ENCODE results near the gene RNF31. TPM values are rescaled to one million over a fixed set of nuclear protein-coding genes. Genes with fewer than 3 reads are reported as not detected.
A peak's percentile ranks its signal among the peaks of the same experiment; 100 is the strongest.

Gene RNF31
- total RNA-seq, 4 donors from 2014 or later, result 56.7 to 258 (median 71.2) TPM

GRCh38 chr14:24106672-24107271 is 40.5 kb upstream of the RNF31 start:
- Histone ChIP-seq H3K4me3 (no peak overlapping the region), H3K9me3 (no peaks in the 10 kb centered on the region), H3K27me3 (no peaks in the 10 kb centered on the region), H3K27ac (no peak overlapping the region), H3K36me3 (peaks cover 0 to 9% (median 0%) of the 10 kb centered on the region in 4 donors), H3K4me1 (peaks cover 0 to 25% (median 9%) of the 10 kb centered on the region in 4 donors)
- WGBS, 2 donors (ENCODE audit: low coverage in 1 of 2), result 91 to 95% methylated on average over 4 of the region's 4 CpGs
- in situ Hi-C loops (cut with MboI; ENCODE audit: low pct_ligation_motif_present in 1 of 4, low pct_unique_long_range_greater_than_20kb in 1 of 4, low sequenced_read_pairs in 3 of 4) (no loop called here), intact Hi-C loops (cut with DNase I; ENCODE audit: low total_unique reads) (loop anchor here (5.0 to 10.0 kb wide), 2 partner anchors 44 to 48 kb away; no protein-coding TSS in a partner anchor)
- DNase-seq, result no peak
- TF ChIP-seq POLR2AphosphoS5 (IDR thresholded peaks at IDR 0.05) (no peak), POLR2A (IDR thresholded peaks at IDR 0.05) (no peak), EP300 (IDR thresholded peaks at IDR 0.05; ENCODE audit: low read depth) (no peak)
- TF ChIP-seq, protein P1, sequence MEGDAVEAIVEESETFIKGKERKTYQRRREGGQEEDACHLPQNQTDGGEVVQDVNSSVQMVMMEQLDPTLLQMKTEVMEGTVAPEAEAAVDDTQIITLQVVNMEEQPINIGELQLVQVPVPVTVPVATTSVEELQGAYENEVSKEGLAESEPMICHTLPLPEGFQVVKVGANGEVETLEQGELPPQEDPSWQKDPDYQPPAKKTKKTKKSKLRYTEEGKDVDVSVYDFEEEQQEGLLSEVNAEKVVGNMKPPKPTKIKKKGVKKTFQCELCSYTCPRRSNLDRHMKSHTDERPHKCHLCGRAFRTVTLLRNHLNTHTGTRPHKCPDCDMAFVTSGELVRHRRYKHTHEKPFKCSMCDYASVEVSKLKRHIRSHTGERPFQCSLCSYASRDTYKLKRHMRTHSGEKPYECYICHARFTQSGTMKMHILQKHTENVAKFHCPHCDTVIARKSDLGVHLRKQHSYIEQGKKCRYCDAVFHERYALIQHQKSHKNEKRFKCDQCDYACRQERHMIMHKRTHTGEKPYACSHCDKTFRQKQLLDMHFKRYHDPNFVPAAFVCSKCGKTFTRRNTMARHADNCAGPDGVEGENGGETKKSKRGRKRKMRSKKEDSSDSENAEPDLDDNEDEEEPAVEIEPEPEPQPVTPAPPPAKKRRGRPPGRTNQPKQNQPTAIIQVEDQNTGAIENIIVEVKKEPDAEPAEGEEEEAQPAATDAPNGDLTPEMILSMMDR (IDR thresholded peaks at IDR 0.05), result no peak

DNA sequence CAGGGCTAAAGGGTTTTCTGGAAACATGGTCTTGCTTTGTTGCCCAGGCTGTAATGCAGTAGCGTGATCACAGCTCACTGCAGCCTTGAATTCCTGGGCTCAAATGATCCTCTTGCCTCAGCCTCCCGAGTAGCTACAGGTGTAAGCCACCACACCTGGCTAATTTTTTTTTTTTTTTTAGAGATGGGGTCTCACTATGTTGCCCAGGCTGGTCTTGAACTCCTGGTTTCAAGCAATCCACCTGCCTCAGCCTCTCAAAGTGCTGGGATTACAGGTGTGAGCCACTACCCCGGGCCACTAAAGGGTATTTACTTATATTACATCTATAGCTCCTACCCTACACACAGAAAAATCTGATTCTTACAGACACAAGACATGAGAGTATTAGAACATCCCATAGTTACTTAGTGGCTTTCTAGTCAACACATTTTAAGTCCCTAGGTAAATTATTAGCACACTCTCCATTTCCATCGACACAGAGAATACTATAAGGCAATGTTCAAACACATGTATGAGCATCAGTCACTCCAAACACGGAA is 38.9 kb upstream of the RNF31 start:
- in situ Hi-C loops (cut with MboI; ENCODE audit: low pct_ligation_motif_present in 1 of 4, low pct_unique_long_range_greater_than_20kb in 1 of 4, low sequenced_read_pairs in 3 of 4), result no loop called here
- TF ChIP-seq POLR2A (IDR thresholded peaks at IDR 0.05), result no peak
- TF ChIP-seq, protein P1 (IDR thresholded peaks at IDR 0.05), result no peak
- Histone ChIP-seq H3K36me3 (peaks cover 0 to 6% (median 0%) of the 10 kb centered on the region in 4 donors), H3K9me3 (no peaks in the 10 kb centered on the region), H3K27me3 (no peaks in the 10 kb centered on the region), H3K27ac (peak overlapping the region; percentile 36 to 69 (median 48)), H3K4me3 (no peak overlapping the region), H3K4me1 (peaks cover 2 to 28% (median 11%) of the 10 kb centered on the region in 4 donors)
- WGBS, 2 donors (ENCODE audit: low coverage in 1 of 2), result 35 to 42% methylated on average over 4 to 5 of the region's 5 CpGs
- DNase-seq, result no peak
- intact Hi-C loops (cut with DNase I; ENCODE audit: low total_unique reads), result loop anchor here (5.0 to 10.0 kb wide), 2 partner anchors 46 kb away; no protein-coding TSS in a partner anchor

DNA sequence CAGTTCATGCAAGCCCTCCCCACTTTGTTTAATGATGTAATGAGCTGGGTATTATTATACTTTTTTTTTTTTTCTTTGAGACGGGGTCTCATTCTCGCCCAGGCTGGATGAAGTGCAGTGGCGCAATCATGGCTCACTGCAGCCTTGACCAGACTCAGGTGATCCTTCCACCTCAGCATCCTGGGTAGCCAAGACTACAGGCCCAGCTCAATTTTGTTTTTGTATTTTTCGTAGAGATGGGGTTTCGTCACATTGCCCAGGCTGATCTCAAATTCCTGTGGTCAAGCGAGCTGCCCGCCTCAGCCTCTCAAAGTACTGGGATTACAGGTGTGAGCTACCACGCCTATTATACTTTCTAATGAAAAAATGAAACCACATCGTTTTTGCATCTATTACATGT is 37.2 kb upstream of the RNF31 start:
- H3K4me1 ChIP-seq, result peaks cover 5 to 30% (median 12%) of the 10 kb centered on the region in 4 donors
- no peaks in the 10 kb centered on the region for H3K36me3 ChIP-seq
- intact Hi-C loops (cut with DNase I; ENCODE audit: low total_unique reads) (no loop called here), in situ Hi-C loops (cut with MboI; ENCODE audit: low pct_ligation_motif_present in 1 of 4, low pct_unique_long_range_greater_than_20kb in 1 of 4, low sequenced_read_pairs in 3 of 4) (no loop called here)
- H3K27ac ChIP-seq, result peak overlapping the region in 1 of 4 donors; percentile 2
- H3K27me3 ChIP-seq, result no peaks in the 10 kb centered on the region
- 66 to 85% methylated on average over 5 to 9 of the region's 9 CpGs for WGBS, 2 donors (ENCODE audit: low coverage in 1 of 2)
- no peak for DNase-seq
- H3K4me3 ChIP-seq, result no peak overlapping the region
- no peaks in the 10 kb centered on the region for H3K9me3 ChIP-seq
- TF ChIP-seq EP300 (IDR thresholded peaks at IDR 0.05; ENCODE audit: low read depth) (no peak), POLR2A (IDR thresholded peaks at IDR 0.05) (no peak), POLR2AphosphoS5 (IDR thresholded peaks at IDR 0.05) (no peak)
- TF ChIP-seq, protein P1 (IDR thresholded peaks at IDR 0.05), result no peak

GRCh38 chr14:24110523-24110922 is 36.8 kb upstream of the RNF31 start:
- intact Hi-C loops (cut with DNase I; ENCODE audit: low total_unique reads) (no loop called here), in situ Hi-C loops (cut with MboI; ENCODE audit: low pct_ligation_motif_present in 1 of 4, low pct_unique_long_range_greater_than_20kb in 1 of 4, low sequenced_read_pairs in 3 of 4) (no loop called here)
- no peak for DNase-seq
- WGBS, 2 donors (ENCODE audit: low coverage in 1 of 2), result 57 to 60% methylated on average over 1 of the region's 1 CpG
- no peaks in the 10 kb centered on the region for H3K27me3 ChIP-seq
- TF ChIP-seq, protein P1 (IDR thresholded peaks at IDR 0.05), result no peak
- TF ChIP-seq POLR2AphosphoS5 (IDR thresholded peaks at IDR 0.05) (no peak), EP300 (IDR thresholded peaks at IDR 0.05; ENCODE audit: low read depth) (no peak), POLR2A (IDR thresholded peaks at IDR 0.05) (no peak)
- H3K27ac ChIP-seq, result peak overlapping the region in 3 of 4 donors; percentile 2 to 38 (median 14)
- no peaks in the 10 kb centered on the region for H3K36me3 ChIP-seq
- H3K4me3 ChIP-seq, result no peak overlapping the region
- H3K4me1 ChIP-seq, result peaks cover 7 to 30% (median 12%) of the 10 kb centered on the region in 4 donors
- H3K9me3 ChIP-seq, result no peaks in the 10 kb centered on the region

All from transverse colon (tissue), 4 donors.